Mesendoderm (in vitro differentiated cells): ENCODE data around the gene TXNDC11.

Experiments
- DNase-seq: peaks from one replicate; pipeline ENCODE4 v3.0.0; 2013
- H2AK5ac ChIP-seq: 2 replicates; pipeline ENCODE4 v1.6.1; 2013; ENCODE audit warnings: low read length, inconsistent platforms
- H2BK120ac ChIP-seq: 2 replicates; pipeline ENCODE4 v1.6.1; 2013; ENCODE audit warnings: low read depth, mild to moderate bottlenecking, low read length, moderate library complexity, mixed read lengths
- H2BK15ac ChIP-seq: replicated peaks from 2 replicates; pipeline ENCODE4 v1.6.1; 2013; ENCODE audit warnings: low read depth, mild to moderate bottlenecking, moderate library complexity
- H2BK5ac ChIP-seq: 2 replicates; pipeline ENCODE4 v1.6.1; 2013; ENCODE audit warnings: low read length, inconsistent platforms
- H3K18ac ChIP-seq: 2 replicates; pipeline ENCODE4 v1.6.1; 2013; ENCODE audit warnings: mild to moderate bottlenecking, low read length, mixed read lengths
- H3K23ac ChIP-seq: one replicate; pipeline ENCODE4 v1.6.1; 2013; ENCODE audit warnings: low read length
- H3K27ac ChIP-seq: 2 replicates; pipeline ENCODE4 v1.5.1; 2013; ENCODE audit warnings: low read depth, mild to moderate bottlenecking, inconsistent platforms, low read length, moderate library complexity
- H3K27me3 ChIP-seq: 2 replicates; pipeline ENCODE4 v1.6.1; 2013; ENCODE audit warnings: low read length, control low read depth, mild to moderate bottlenecking, inconsistent platforms; ENCODE audit not compliant: insufficient read depth, poor library complexity
- H3K36me3 ChIP-seq: 2 replicates; pipeline ENCODE4 v1.6.1; 2013; ENCODE audit warnings: low read length, inconsistent platforms; ENCODE audit not compliant: control insufficient read depth, insufficient read depth
- H3K4ac ChIP-seq: one replicate; pipeline ENCODE4 v1.6.1; 2013; ENCODE audit warnings: low read depth, mild to moderate bottlenecking, low read length, moderate library complexity
- H3K4me1 ChIP-seq: 2 replicates; pipeline ENCODE4 v1.6.1; 2013; ENCODE audit warnings: low read depth, low read length, inconsistent platforms; ENCODE audit not compliant: control insufficient read depth
- H3K4me2 ChIP-seq: 2 replicates; pipeline ENCODE4 v1.6.1; 2013; ENCODE audit warnings: low read length
- H3K4me3 ChIP-seq: 2 replicates; pipeline ENCODE4 v1.5.1; 2013; ENCODE audit warnings: mild to moderate bottlenecking, low read length
- H3K56ac ChIP-seq: one replicate; pipeline ENCODE4 v1.6.1; 2013; ENCODE audit warnings: low read length
- H3K79me1 ChIP-seq: 2 replicates; pipeline ENCODE4 v1.6.1; 2013; ENCODE audit warnings: low read length, inconsistent platforms
- H3K79me2 ChIP-seq: 2 replicates; pipeline ENCODE4 v1.6.1; 2013; ENCODE audit warnings: mild to moderate bottlenecking, low read length; ENCODE audit not compliant: control insufficient read depth, insufficient read depth
- H3K9ac ChIP-seq: 2 replicates; pipeline ENCODE4 v1.6.1; 2013; ENCODE audit warnings: low read length, inconsistent platforms
- H4K5ac ChIP-seq: one replicate; pipeline ENCODE4 v1.6.1; 2013; ENCODE audit warnings: low read length
- H4K8ac ChIP-seq: one replicate; pipeline ENCODE4 v1.6.1; 2013; ENCODE audit warnings: low read depth, mild to moderate bottlenecking, control low read depth, low read length, moderate library complexity
- WGBS: extraction: QIAGEN DNeasy Blood & Tissue Kit; methylation state at CpG from one replicate; pipeline ENCODE4 v1.1.7; 2013; ENCODE audit warnings: low lambda C conversion rate, missing lambda C conversion rate; ENCODE audit not compliant: insufficient coverage; ENCODE audit errors: extremely low coverage; 5-methylcytosine and 5-hydroxymethylcytosine counted together

Gene TXNDC11

DNA sequence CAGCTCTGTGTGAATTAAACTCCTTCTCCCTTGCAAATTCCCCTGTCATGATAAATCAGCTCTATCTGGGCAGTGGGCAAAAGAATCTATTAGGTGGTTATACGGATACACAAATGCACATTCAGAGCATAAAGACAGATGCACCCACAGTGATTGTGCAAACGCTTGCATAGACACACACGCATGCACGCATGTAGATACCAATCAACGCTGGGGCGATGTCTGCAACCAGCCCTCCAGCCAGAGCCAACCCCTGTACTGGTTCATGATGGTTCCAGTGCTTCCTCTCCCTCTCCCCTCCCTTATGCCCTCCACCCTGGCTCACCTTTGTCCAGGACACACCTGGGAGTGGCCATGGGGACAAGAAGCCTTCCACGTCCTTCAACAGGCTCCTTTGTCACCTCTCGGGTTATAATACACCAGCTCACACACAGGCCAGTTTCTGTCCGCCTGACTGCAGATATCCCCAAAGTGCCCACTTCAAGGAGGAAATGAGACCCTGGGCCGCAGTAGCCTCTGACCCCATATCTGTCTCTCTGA, 107.5 kb downstream of the TXNDC11 start:
- H3K4me3 ChIP-seq, result no peak overlapping the region
- no peak overlapping the region for H2AK5ac ChIP-seq
- no peak overlapping the region for H3K27ac ChIP-seq
- DNase-seq, result no peak
- H3K27me3 ChIP-seq, result no peaks in the 10 kb centered on the region
- H3K23ac ChIP-seq, result no peak overlapping the region
- no peak overlapping the region for H2BK5ac ChIP-seq
- H3K9ac ChIP-seq, result no peak overlapping the region
- H2BK15ac ChIP-seq, result no peak overlapping the region
- no peak overlapping the region for H4K8ac ChIP-seq
- H3K79me1 ChIP-seq, result no peaks in the 10 kb centered on the region
- no peak overlapping the region for H2BK120ac ChIP-seq
- no peak overlapping the region for H3K4me2 ChIP-seq
- H3K56ac ChIP-seq, result no peak overlapping the region
- no peak overlapping the region for H3K18ac ChIP-seq
- no peaks in the 10 kb centered on the region for H3K79me2 ChIP-seq
- no peak overlapping the region for H4K5ac ChIP-seq
- no peak overlapping the region for H3K4ac ChIP-seq
- no peaks in the 10 kb centered on the region for H3K36me3 ChIP-seq
- WGBS, result no CpG with 5 or more reads among the region's 10 CpGs
- H3K4me1 ChIP-seq, result no peaks in the 10 kb centered on the region

- H3K79me2 ChIP-seq, result no peaks in the 10 kb centered on the region
- H3K4me2 ChIP-seq, result no peak overlapping the region
- H3K4me3 ChIP-seq, result no peak overlapping the region
- no peak overlapping the region for H4K8ac ChIP-seq
- no peak overlapping the region for H3K56ac ChIP-seq
- H2BK120ac ChIP-seq, result no peak overlapping the region
- H3K23ac ChIP-seq, result no peak overlapping the region
- no peaks in the 10 kb centered on the region for H3K36me3 ChIP-seq
- H3K27ac ChIP-seq, result no peak overlapping the region
- H3K27me3 ChIP-seq, result no peaks in the 10 kb centered on the region
- no peak overlapping the region for H3K18ac ChIP-seq
- no peaks in the 10 kb centered on the region for H3K4me1 ChIP-seq
- no peak overlapping the region for H2AK5ac ChIP-seq
- H3K79me1 ChIP-seq, result no peaks in the 10 kb centered on the region
- no peak overlapping the region for H2BK15ac ChIP-seq
- H4K5ac ChIP-seq, result no peak overlapping the region
- no peak overlapping the region for H3K9ac ChIP-seq
- DNase-seq, result no peak
- no peak overlapping the region for H2BK5ac ChIP-seq
- no CpG with 5 or more reads among the region's 6 CpGs for WGBS
- no peak overlapping the region for H3K4ac ChIP-seq
These were observed 108.3 kb downstream of the TXNDC11 start for GRCh38 chr16:11634312-11634711.

- no peak overlapping the region for H3K4me2 ChIP-seq
- H2AK5ac ChIP-seq, result no peak overlapping the region
- H3K27ac ChIP-seq, result no peak overlapping the region
- H3K18ac ChIP-seq, result no peak overlapping the region
- H4K8ac ChIP-seq, result no peak overlapping the region
- no peak overlapping the region for H2BK15ac ChIP-seq
- no peaks in the 10 kb centered on the region for H3K79me2 ChIP-seq
- no peak overlapping the region for H3K9ac ChIP-seq
- no peak for DNase-seq
- H4K5ac ChIP-seq, result no peak overlapping the region
- no peaks in the 10 kb centered on the region for H3K4me1 ChIP-seq
- H2BK5ac ChIP-seq, result no peak overlapping the region
- WGBS, result no CpG with 5 or more reads among the region's 3 CpGs
- H3K27me3 ChIP-seq, result no peaks in the 10 kb centered on the region
- no peaks in the 10 kb centered on the region for H3K36me3 ChIP-seq
- no peak overlapping the region for H3K23ac ChIP-seq
- H3K4ac ChIP-seq, result no peak overlapping the region
- H3K4me3 ChIP-seq, result no peak overlapping the region
- no peaks in the 10 kb centered on the region for H3K79me1 ChIP-seq
- H3K56ac ChIP-seq, result no peak overlapping the region
- no peak overlapping the region for H2BK120ac ChIP-seq
These were observed 109.5 kb downstream of the TXNDC11 start for GRCh38 chr16:11633113-11633512.

- H2BK15ac ChIP-seq, result no peak overlapping the region
- no peaks in the 10 kb centered on the region for H3K36me3 ChIP-seq
- H3K27me3 ChIP-seq, result no peaks in the 10 kb centered on the region
- H3K27ac ChIP-seq, result no peak overlapping the region
- H4K5ac ChIP-seq, result no peak overlapping the region
- no peaks in the 10 kb centered on the region for H3K4me1 ChIP-seq
- H3K4me2 ChIP-seq, result no peak overlapping the region
- DNase-seq, result peak; percentile 58
- no CpG with 5 or more reads among the region's 15 CpGs for WGBS
- no peak overlapping the region for H2AK5ac ChIP-seq
- H3K4ac ChIP-seq, result no peak overlapping the region
- H2BK5ac ChIP-seq, result no peak overlapping the region
- H3K56ac ChIP-seq, result peak overlapping the region; percentile 47
- H3K18ac ChIP-seq, result no peak overlapping the region
- no peaks in the 10 kb centered on the region for H3K79me1 ChIP-seq
- H3K23ac ChIP-seq, result no peak overlapping the region
- no peak overlapping the region for H3K9ac ChIP-seq
- no peak overlapping the region for H3K4me3 ChIP-seq
- no peaks in the 10 kb centered on the region for H3K79me2 ChIP-seq
- H2BK120ac ChIP-seq, result no peak overlapping the region
- H4K8ac ChIP-seq, result no peak overlapping the region
These were observed 110.2 kb downstream of the TXNDC11 start for GRCh38 chr16:11632455-11632939.

DNA sequence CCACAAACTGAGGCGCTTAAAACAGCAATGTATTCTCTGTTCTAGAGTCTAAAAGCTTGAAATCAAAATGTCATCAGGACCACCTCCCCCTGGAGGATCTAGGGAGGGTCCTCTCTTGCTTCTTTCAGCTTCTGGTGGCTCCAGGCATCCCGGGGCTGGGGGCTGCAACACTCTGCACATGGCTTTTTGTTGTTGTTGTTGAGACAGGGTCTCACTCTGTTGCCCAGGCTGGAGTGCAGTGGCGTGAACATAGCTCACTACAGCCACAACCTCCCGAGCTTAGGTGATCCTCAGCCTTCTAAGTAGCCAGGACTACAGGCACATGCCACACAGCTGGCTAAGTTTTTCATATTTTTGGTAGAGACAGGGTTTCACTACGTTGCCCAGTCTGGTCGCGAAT, 111.4 kb downstream of the TXNDC11 start:
- Histone ChIP-seq H2BK15ac (no peak overlapping the region), H3K27ac (no peak overlapping the region), H3K79me1 (no peaks in the 10 kb centered on the region), H3K36me3 (no peaks in the 10 kb centered on the region), H3K4me3 (no peak overlapping the region), H3K23ac (no peak overlapping the region), H3K27me3 (no peaks in the 10 kb centered on the region), H3K56ac (no peak overlapping the region), H3K18ac (no peak overlapping the region), H2AK5ac (no peak overlapping the region), H4K8ac (no peak overlapping the region), H3K4ac (no peak overlapping the region), H3K4me2 (no peak overlapping the region), H2BK5ac (no peak overlapping the region), H3K4me1 (no peaks in the 10 kb centered on the region), H4K5ac (no peak overlapping the region), H2BK120ac (no peak overlapping the region), H3K9ac (no peak overlapping the region), H3K79me2 (no peaks in the 10 kb centered on the region)
- no peak for DNase-seq
- WGBS, result no CpG with 5 or more reads among the region's 7 CpGs

- no peak overlapping the region for H3K23ac ChIP-seq
- no peaks in the 10 kb centered on the region for H3K79me2 ChIP-seq
- no peak overlapping the region for H3K18ac ChIP-seq
- H2BK5ac ChIP-seq, result no peak overlapping the region
- no peak overlapping the region for H2BK15ac ChIP-seq
- no peaks in the 10 kb centered on the region for H3K27me3 ChIP-seq
- no peaks in the 10 kb centered on the region for H3K79me1 ChIP-seq
- no peak overlapping the region for H3K4me3 ChIP-seq
- no peaks in the 10 kb centered on the region for H3K36me3 ChIP-seq
- no peak overlapping the region for H3K4ac ChIP-seq
- no peak overlapping the region for H3K9ac ChIP-seq
- no peak overlapping the region for H3K4me2 ChIP-seq
- no peak overlapping the region for H2BK120ac ChIP-seq
- H3K56ac ChIP-seq, result no peak overlapping the region
- H2AK5ac ChIP-seq, result no peak overlapping the region
- no peak overlapping the region for H4K8ac ChIP-seq
- DNase-seq, result no peak
- H3K27ac ChIP-seq, result no peak overlapping the region
- H4K5ac ChIP-seq, result no peak overlapping the region
- no CpG with 5 or more reads among the region's 6 CpGs for WGBS
- no peaks in the 10 kb centered on the region for H3K4me1 ChIP-seq
These were observed 111.9 kb downstream of the TXNDC11 start for GRCh38 chr16:11630768-11631056.
